Cerebellar nuclear complex (tissue), 1 donor: ENCODE data around the gene RASGRP1.
A peak's percentile ranks its signal among the peaks of the same experiment; 100 is the strongest.

Source experiments
- DNase-seq, 2 experiments: peaks; one replicate each; lab custom pipeline; 2025; lab: John Stamatoyannopoulos, UW

The RASGRP1 gene

GRCh38 chr15:38535491-38536200 lies 29.0 kb downstream of the RASGRP1 start:
- DNase-seq = peak in 1 of 2 experiments; percentile 41

- no peak for DNase-seq
Measured at GRCh38 chr15:38534691-38535090, 29.9 kb downstream of the RASGRP1 start.

GRCh38 chr15:38533926-38534325 lies 30.7 kb downstream of the RASGRP1 start:
- DNase-seq = no peak

GRCh38 chr15:38533416-38533915 lies 31.1 kb downstream of the RASGRP1 start:
- DNase-seq = no peak

- no peak for DNase-seq
Measured at GRCh38 chr15:38532728-38533127, 31.9 kb downstream of the RASGRP1 start.

- peak in 1 of 2 experiments; percentile 32 for DNase-seq
Measured at GRCh38 chr15:38531509-38531908, 33.1 kb downstream of the RASGRP1 start.

- DNase-seq = no peak
Measured at GRCh38 chr15:38530113-38530512, 34.5 kb downstream of the RASGRP1 start.

- no peak for DNase-seq
Measured at GRCh38 chr15:38528294-38528693, 36.3 kb downstream of the RASGRP1 start.

GRCh38 chr15:38526158-38526557 lies 38.5 kb downstream of the RASGRP1 start:
- no peak for DNase-seq

- DNase-seq = no peak
Measured at GRCh38 chr15:38525489-38525888, 39.1 kb downstream of the RASGRP1 start.

GRCh38 chr15:38524156-38524555 lies 40.5 kb downstream of the RASGRP1 start:
- DNase-seq = no peak

- DNase-seq = no peak
Measured at GRCh38 chr15:38522922-38523321, 41.7 kb downstream of the RASGRP1 start.

- DNase-seq = no peak
Measured at GRCh38 chr15:38521316-38521715, 43.3 kb downstream of the RASGRP1 start.

- DNase-seq = no peak
Measured at GRCh38 chr15:38520035-38520434, 44.6 kb downstream of the RASGRP1 start.

GRCh38 chr15:38518084-38518483 lies 46.5 kb downstream of the RASGRP1 start:
- no peak for DNase-seq

- DNase-seq = no peak
Measured at GRCh38 chr15:38517312-38517975, 47.2 kb downstream of the RASGRP1 start.

GRCh38 chr15:38516626-38517025 lies 48.0 kb downstream of the RASGRP1 start:
- peak in 1 of 2 experiments; percentile 45 for DNase-seq

- DNase-seq = peak; percentile 39 to 85
Measured at GRCh38 chr15:38514601-38515000, 50.0 kb downstream of the RASGRP1 start.

GRCh38 chr15:38512901-38513300 lies 51.7 kb downstream of the RASGRP1 start:
- no peak for DNase-seq

GRCh38 chr15:38509152-38509551 lies 55.5 kb downstream of the RASGRP1 start:
- no peak for DNase-seq

GRCh38 chr15:38508647-38509046 lies 56.0 kb downstream of the RASGRP1 start:
- DNase-seq = no peak

- DNase-seq = no peak
Measured at GRCh38 chr15:38507570-38507969, 57.0 kb downstream of the RASGRP1 start.

- DNase-seq = no peak
Measured at GRCh38 chr15:38506997-38507396, 57.6 kb downstream of the RASGRP1 start.
